GM12878 (cell line): ENCODE results near the gene LRTM2.

Source experiments
- POLR2A ChIP-seq: IDR thresholded peaks from 2 replicates; pipeline ENCODE4 v1.6.1; 2011; ENCODE audit warnings: low read depth, mild to moderate bottlenecking, low read length
- POLR2AphosphoS5 ChIP-seq: IDR thresholded peaks from 2 replicates; pipeline ENCODE4 v1.6.1; 2011; ENCODE audit warnings: mild to moderate bottlenecking, low read length, inconsistent platforms
- SRF ChIP-seq, 2 experiments: IDR thresholded peaks; 2 replicates each; pipeline ENCODE4 v1.6.1; 2011; ENCODE audit warnings: low read depth in 2 of 2, low read length in 2 of 2, mild to moderate bottlenecking in 1 of 2, moderate library complexity in 1 of 2
- TF ChIP-seq, protein P1 (sequence below): IDR thresholded peaks from 2 replicates; pipeline ENCODE4 v1.6.1; 2012; ENCODE audit warnings: low read depth, low read length, improper control_type of control experiment
- TF ChIP-seq, protein P2 (sequence below), 3 experiments: IDR thresholded peaks in 2 of 3; conservative IDR thresholded peaks in 1 of 3; 2 replicates each; pipeline ENCODE4 v1.5.1; 2011; ENCODE audit warnings: low read depth in 3 of 3, low read length in 3 of 3, mild to moderate bottlenecking in 3 of 3, control low read depth in 2 of 3, moderate library complexity in 2 of 3, inconsistent platforms in 1 of 3, mixed read lengths in 1 of 3; ENCODE audit not compliant: control insufficient read depth in 2 of 3, insufficient read depth in 1 of 3; ENCODE audit errors: extremely low read depth in 1 of 3
- TF ChIP-seq, protein P3 (sequence below): IDR thresholded peaks from 2 replicates; pipeline ENCODE4 v1.6.1; 2012; ENCODE audit warnings: mild to moderate bottlenecking, low read depth, low read length

DNA sequence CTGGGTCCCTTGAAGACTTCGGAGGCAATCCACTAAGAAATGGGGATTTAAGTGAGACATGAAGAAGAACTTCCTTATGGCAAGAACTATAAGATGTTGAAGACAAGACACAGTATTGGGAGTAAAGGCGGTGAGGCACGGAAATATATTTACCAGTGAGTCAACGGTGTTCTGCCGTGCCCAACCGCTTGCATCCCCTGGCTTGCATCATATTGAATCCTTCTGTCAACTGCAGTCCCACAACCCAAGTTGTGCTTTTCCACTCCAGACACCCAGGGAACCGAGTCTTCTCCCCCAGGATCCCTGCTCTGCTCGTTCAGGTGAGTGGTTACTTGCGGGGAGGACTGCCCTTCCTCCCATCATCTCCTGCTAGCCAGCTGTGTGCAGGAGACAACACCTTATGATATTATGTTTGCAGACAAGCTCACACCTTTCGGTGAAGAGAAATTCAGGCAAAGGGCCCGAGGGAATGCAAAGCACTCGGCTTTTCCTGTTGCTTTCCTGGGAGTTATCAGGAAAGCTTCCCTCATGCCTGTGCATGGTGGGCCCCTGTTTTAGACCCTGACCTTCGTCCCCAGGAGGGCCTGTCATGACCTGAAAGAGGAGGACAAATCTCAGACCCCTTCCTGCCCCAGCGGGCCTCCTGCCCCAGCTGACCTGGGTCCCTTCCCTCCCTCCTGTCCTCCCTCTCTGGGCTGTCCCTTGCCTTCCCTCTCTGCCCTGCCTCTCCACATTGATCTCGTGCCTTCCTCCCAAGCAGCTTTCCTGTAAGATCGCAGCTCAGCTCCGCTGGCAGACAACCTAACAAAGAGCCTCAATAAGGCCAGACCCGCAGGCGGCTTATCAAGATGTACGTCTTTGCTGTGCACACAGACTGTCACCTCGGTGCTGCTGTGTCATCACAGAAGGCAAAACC lies 4.3 kb upstream of the LRTM2 start:
- TF ChIP-seq POLR2AphosphoS5 (no peak), SRF (IDR thresholded peaks at IDR 0.05; ENCODE audit: low read depth in 2 of 2, low read length in 2 of 2) (no peak), POLR2A (no peak)
- TF ChIP-seq, protein P1, sequence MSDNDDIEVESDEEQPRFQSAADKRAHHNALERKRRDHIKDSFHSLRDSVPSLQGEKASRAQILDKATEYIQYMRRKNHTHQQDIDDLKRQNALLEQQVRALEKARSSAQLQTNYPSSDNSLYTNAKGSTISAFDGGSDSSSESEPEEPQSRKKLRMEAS, result no peak
- TF ChIP-seq, protein P2, sequence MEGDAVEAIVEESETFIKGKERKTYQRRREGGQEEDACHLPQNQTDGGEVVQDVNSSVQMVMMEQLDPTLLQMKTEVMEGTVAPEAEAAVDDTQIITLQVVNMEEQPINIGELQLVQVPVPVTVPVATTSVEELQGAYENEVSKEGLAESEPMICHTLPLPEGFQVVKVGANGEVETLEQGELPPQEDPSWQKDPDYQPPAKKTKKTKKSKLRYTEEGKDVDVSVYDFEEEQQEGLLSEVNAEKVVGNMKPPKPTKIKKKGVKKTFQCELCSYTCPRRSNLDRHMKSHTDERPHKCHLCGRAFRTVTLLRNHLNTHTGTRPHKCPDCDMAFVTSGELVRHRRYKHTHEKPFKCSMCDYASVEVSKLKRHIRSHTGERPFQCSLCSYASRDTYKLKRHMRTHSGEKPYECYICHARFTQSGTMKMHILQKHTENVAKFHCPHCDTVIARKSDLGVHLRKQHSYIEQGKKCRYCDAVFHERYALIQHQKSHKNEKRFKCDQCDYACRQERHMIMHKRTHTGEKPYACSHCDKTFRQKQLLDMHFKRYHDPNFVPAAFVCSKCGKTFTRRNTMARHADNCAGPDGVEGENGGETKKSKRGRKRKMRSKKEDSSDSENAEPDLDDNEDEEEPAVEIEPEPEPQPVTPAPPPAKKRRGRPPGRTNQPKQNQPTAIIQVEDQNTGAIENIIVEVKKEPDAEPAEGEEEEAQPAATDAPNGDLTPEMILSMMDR (IDR thresholded peaks at IDR 0.05 in 2 of 3, conservative IDR thresholded peaks at IDR 0.05 in 1 of 3; ENCODE audit: control insufficient read depth in 2 of 3, extremely low read depth in 1 of 3, insufficient read depth in 1 of 3, low read depth in 3 of 3, low read length in 3 of 3), result no peak
- TF ChIP-seq, protein P3, sequence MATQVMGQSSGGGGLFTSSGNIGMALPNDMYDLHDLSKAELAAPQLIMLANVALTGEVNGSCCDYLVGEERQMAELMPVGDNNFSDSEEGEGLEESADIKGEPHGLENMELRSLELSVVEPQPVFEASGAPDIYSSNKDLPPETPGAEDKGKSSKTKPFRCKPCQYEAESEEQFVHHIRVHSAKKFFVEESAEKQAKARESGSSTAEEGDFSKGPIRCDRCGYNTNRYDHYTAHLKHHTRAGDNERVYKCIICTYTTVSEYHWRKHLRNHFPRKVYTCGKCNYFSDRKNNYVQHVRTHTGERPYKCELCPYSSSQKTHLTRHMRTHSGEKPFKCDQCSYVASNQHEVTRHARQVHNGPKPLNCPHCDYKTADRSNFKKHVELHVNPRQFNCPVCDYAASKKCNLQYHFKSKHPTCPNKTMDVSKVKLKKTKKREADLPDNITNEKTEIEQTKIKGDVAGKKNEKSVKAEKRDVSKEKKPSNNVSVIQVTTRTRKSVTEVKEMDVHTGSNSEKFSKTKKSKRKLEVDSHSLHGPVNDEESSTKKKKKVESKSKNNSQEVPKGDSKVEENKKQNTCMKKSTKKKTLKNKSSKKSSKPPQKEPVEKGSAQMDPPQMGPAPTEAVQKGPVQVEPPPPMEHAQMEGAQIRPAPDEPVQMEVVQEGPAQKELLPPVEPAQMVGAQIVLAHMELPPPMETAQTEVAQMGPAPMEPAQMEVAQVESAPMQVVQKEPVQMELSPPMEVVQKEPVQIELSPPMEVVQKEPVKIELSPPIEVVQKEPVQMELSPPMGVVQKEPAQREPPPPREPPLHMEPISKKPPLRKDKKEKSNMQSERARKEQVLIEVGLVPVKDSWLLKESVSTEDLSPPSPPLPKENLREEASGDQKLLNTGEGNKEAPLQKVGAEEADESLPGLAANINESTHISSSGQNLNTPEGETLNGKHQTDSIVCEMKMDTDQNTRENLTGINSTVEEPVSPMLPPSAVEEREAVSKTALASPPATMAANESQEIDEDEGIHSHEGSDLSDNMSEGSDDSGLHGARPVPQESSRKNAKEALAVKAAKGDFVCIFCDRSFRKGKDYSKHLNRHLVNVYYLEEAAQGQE, result no peak
